A549 treated with GW870086 at 1 μM for 4 hours (cell line): ENCODE measurements around the gene POLR2J3. TPM values are rescaled to one million over a fixed set of nuclear protein-coding genes. Genes with fewer than 3 reads are reported as not detected.

Experiments used
- total RNA-seq: library from RNA; stranded (reverse); fragments of 200-300 nt; extraction: Qiagen RNA extraction; gene quantifications from 5 replicates; pipeline ENCODE4 v1.2.3, GENCODE V29; 2022; ENCODE audit warnings: low read depth

Gene POLR2J3
- total RNA-seq = 14.5 to 41.0 TPM (median 36.3 TPM) in 5 replicates

GRCh38 chr7:102572261-102573239, at the start of gene POLR2J3:
TSS of gene POLR2J3 (minus strand) at chr7:102572583. CDS start at chr7:102572521, 62 bp downstream.

DNA sequence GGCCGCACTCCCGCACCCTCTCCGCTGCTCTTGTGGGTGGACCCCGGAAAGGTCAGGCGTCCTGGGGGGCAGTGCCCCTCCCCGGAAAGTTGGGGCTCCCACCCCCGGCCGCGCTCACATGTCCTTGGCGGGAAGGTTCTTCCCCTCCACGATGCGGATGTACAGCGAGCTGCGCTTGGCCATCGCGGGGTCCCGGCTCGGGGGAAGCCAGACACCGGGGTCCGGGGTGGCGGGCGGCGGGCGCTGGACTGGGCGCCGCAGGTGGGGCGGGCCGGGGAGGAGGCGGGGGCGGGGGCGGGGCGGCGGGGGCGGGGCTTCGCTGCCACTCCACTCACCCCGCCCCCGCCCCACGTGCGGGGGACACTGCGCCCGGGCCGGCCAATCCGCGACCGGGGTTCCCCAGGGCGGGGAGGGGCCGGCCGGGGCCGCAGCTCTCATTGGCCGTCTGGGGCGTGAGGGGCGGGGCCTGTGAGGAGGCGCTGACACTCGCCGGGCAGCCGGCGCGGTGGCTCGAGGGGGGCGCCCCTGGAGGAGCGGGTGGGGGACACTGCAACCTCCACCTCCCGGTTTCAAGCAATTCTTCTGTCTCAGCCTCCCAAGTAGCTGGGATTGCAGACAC, 44.2 kb upstream of the POLR2J3 start, which contains the start of gene RASA4:
RASA4 (minus strand) TSS at position 250 of the 619 bp plus-strand sequence; CDS start at position 183, 67 bp downstream.

GRCh38 chr7:102550808-102551422, 21.5 kb downstream of the POLR2J3 start, which contains the start of gene SPDYE2:
TSS of gene SPDYE2 (plus strand) at chr7:102551226. CDS start at chr7:102553256, 2,030 bp downstream.

GRCh38 chr7:102543596-102543995, 28.8 kb downstream of the POLR2J3 start, which contains the start of gene UPK3BL2:
TSS of gene UPK3BL2 (minus strand) at chr7:102543696. CDS start at chr7:102543636, 60 bp downstream.

GRCh38 chr7:102517550-102518147, 54.7 kb downstream of the POLR2J3 start, which contains the start of gene RASA4B:
TSS of gene RASA4B (minus strand) at chr7:102517777. CDS start at chr7:102517710, 67 bp downstream.

Other genes with a start within 250 kb of the POLR2J3 start
- gene SPDYE6, start 216.1 kb downstream of the POLR2J3 start, total RNA-seq = not detected in 5 replicates
- 21.2 to 24.5 TPM (median 23.0 TPM) in 5 replicates for gene PRKRIP1, start 176.2 kb downstream of the POLR2J3 start, total RNA-seq
- gene ORAI2, start 139.0 kb downstream of the POLR2J3 start, total RNA-seq = 29.7 to 36.7 TPM (median 32.1 TPM) in 5 replicates
- 9.1 to 14.4 TPM (median 11.4 TPM) in 5 replicates for gene ALKBH4, start 107.7 kb downstream of the POLR2J3 start, total RNA-seq
- gene LRWD1, start 107.6 kb downstream of the POLR2J3 start, total RNA-seq = 25.5 to 31.2 TPM (median 29.0 TPM) in 5 replicates
- 103 to 112 TPM (median 105 TPM) in 5 replicates for gene POLR2J, start 93.7 kb downstream of the POLR2J3 start, total RNA-seq
- 1.1 to 2.4 TPM (median 2.1 TPM) in 5 replicates for gene RASA4B, start 54.8 kb downstream of the POLR2J3 start, total RNA-seq
- gene UPK3BL2, start 28.9 kb downstream of the POLR2J3 start, total RNA-seq = 1.3 to 3.3 TPM (median 2.3 TPM) in 5 replicates
- gene SPDYE2, start 21.4 kb downstream of the POLR2J3 start, total RNA-seq = not detected in 5 replicates
- 1.5 to 2.5 TPM (median 1.7 TPM) in 5 replicates for gene RASA4, start 44.2 kb upstream of the POLR2J3 start, total RNA-seq
- 8.5 to 20.2 TPM (median 12.7 TPM) in 5 replicates for gene UPK3BL1, start 70.2 kb upstream of the POLR2J3 start, total RNA-seq
- not detected in 5 replicates for gene SPDYE2B, start 77.7 kb upstream of the POLR2J3 start, total RNA-seq
- 0.07 to 0.95 TPM (median 0.30 TPM) in 5 replicates for gene POLR2J2, start 99.1 kb upstream of the POLR2J3 start, total RNA-seq
- gene FAM185A, start 176.4 kb upstream of the POLR2J3 start, total RNA-seq = 5.8 to 7.0 TPM (median 6.5 TPM) in 5 replicates